Measurements from ENCODE around the gene RPRD1B.

- TF ChIP-seq MAX (IDR thresholded peaks at IDR 0.05; ENCODE audit: low read depth, low read length) (peak; percentile 88), POLR2A (IDR thresholded peaks at IDR 0.05; ENCODE audit: extremely low read depth, insufficient read length) (no peak), MYC (IDR thresholded peaks at IDR 0.05; ENCODE audit: low read depth, low read length) (no peak; the same call in 1 of the 2 replicates)
- TF ChIP-seq, protein P1, sequence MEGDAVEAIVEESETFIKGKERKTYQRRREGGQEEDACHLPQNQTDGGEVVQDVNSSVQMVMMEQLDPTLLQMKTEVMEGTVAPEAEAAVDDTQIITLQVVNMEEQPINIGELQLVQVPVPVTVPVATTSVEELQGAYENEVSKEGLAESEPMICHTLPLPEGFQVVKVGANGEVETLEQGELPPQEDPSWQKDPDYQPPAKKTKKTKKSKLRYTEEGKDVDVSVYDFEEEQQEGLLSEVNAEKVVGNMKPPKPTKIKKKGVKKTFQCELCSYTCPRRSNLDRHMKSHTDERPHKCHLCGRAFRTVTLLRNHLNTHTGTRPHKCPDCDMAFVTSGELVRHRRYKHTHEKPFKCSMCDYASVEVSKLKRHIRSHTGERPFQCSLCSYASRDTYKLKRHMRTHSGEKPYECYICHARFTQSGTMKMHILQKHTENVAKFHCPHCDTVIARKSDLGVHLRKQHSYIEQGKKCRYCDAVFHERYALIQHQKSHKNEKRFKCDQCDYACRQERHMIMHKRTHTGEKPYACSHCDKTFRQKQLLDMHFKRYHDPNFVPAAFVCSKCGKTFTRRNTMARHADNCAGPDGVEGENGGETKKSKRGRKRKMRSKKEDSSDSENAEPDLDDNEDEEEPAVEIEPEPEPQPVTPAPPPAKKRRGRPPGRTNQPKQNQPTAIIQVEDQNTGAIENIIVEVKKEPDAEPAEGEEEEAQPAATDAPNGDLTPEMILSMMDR (IDR thresholded peaks at IDR 0.05; ENCODE audit: low read depth, low read length), result no peak
Measured at GRCh38 chr20:37990571-37991151, 42.9 kb upstream of the RPRD1B start.
